HepG2 (cell line): ENCODE data around the gene EIF4E1B. TPM values are rescaled to one million over a fixed set of nuclear protein-coding genes. Genes with fewer than 3 reads are reported as not detected.
A peak's percentile ranks its signal among the peaks of the same experiment; 100 is the strongest.

Experiments used
- ATAC-seq: fragments of 200-7000 bp; cut with Tn5 transposase; 3 replicates; pipeline ENCODE4 v1.9.1; 2020; ENCODE audit warnings: mild to moderate bottlenecking, moderate library complexity
- BruUV-seq: library from RNA; stranded (reverse); fragments of 400-500 nt; replicated peaks from 2 replicates; lab custom pipeline; 2021; lab: Mats Ljungman, UMichigan
- CTCF ChIA-PET: fragments of 300-600 bp; formaldehyde crosslinking; extraction: SDS; loops from one replicate; lab custom pipeline; 2021; ENCODE audit warnings: low total read pairs, inconsistent platforms, low intra/inter-chr PET ratio; lab: Yijun Ruan, JAX
- POLR2A ChIA-PET: fragments of 350-600 bp; sonication (Branson Sonifier 250); formaldehyde crosslinking; loops from one replicate; lab custom pipeline; 2020; ENCODE audit warnings: antibody characterized with exemption, inconsistent platforms; lab: Yijun Ruan, JAX
- DNase-seq: peaks from one replicate; pipeline ENCODE4 v3.0.0-alpha.2; 2015; ENCODE audit warnings: low spot score
- FAIRE-seq: peaks from 3 replicates; lab custom pipeline; 2011; peaks lifted over from hg19 to GRCh38; lab: Jason Lieb, UNC
- H2AFZ ChIP-seq: one replicate; pipeline ENCODE4 v1.6.1; 2011; ENCODE audit warnings: low read length, inconsistent platforms
- H3K27ac ChIP-seq: fragments of 300-600 bp; 3 replicates; pipeline ENCODE4 v1.8.0; 2011; ENCODE audit warnings: mixed run types, mild to moderate bottlenecking, mixed read lengths, low read length, inconsistent platforms; ENCODE audit not compliant: insufficient read depth; ENCODE audit errors: extremely low read length
- H3K27me3 ChIP-seq, 2 experiments: fragments of 200-600 bp in 1 of 2; 2 replicates in 1 of 2; 3 replicates in 1 of 2; pipeline versions ENCODE4 v1.6.0 to v1.8.0; 2011; ENCODE audit warnings: low read length in 2 of 2, mild to moderate bottlenecking in 2 of 2, moderate library complexity in 2 of 2, inconsistent platforms in 1 of 2; ENCODE audit not compliant: insufficient read depth in 2 of 2, control insufficient read depth in 1 of 2
- H3K36me3 ChIP-seq, 2 experiments: fragments of 200-600 bp in 1 of 2; replicated peaks in 1 of 2; 2 replicates in 1 of 2; 3 replicates in 1 of 2; pipeline versions ENCODE4 v1.5.1 to v1.8.0; 2011; ENCODE audit warnings: low read length in 2 of 2, inconsistent platforms in 1 of 2; ENCODE audit not compliant: insufficient read depth in 2 of 2, control insufficient read depth in 1 of 2
- H3K4me1 ChIP-seq: 2 replicates; pipeline ENCODE4 v1.5.1; 2012; ENCODE audit warnings: low read length, inconsistent platforms; ENCODE audit not compliant: insufficient read depth
- H3K4me2 ChIP-seq: 2 replicates; pipeline ENCODE4 v1.6.0; 2011; ENCODE audit warnings: low read depth, low read length, inconsistent platforms
- H3K4me3 ChIP-seq, 3 experiments: fragments of 200-600 bp in 1 of 3; sonication (generic), shearing (Covaris generic) in 1 of 3; replicated peaks in 1 of 3; 2 replicates each; pipeline ENCODE4 v1.5.1; 2011 to 2016; ENCODE audit warnings: low read length in 3 of 3, inconsistent platforms in 2 of 3, low read depth in 2 of 3, mild to moderate bottlenecking in 2 of 3, control low read depth in 1 of 3, mixed read lengths in 1 of 3; ENCODE audit not compliant: insufficient read depth in 1 of 3
- H3K79me2 ChIP-seq: one replicate; pipeline ENCODE4 v1.6.1; 2011; ENCODE audit warnings: low read length, inconsistent platforms; ENCODE audit not compliant: insufficient read depth
- H3K9ac ChIP-seq: 2 replicates; pipeline ENCODE4 v1.6.0; 2011; ENCODE audit warnings: mild to moderate bottlenecking, low read depth, low read length, inconsistent platforms; ENCODE audit not compliant: insufficient read depth
- H3K9me3 ChIP-seq: 2 replicates; pipeline ENCODE4 v1.5.1; 2012; ENCODE audit warnings: mild to moderate bottlenecking, low read length
- H4K20me1 ChIP-seq: 2 replicates; pipeline ENCODE4 v1.6.0; 2011; ENCODE audit warnings: inconsistent platforms, mild to moderate bottlenecking, low read length, moderate library complexity; ENCODE audit not compliant: insufficient read depth
- CREBL2 ChIP-seq: sonication (generic); formaldehyde crosslinking; IDR thresholded peaks from 2 replicates; pipeline ENCODE4 v1.8.1; 2023; ENCODE audit warnings: missing genetic modification reagents, mild to moderate bottlenecking, borderline replicate concordance
- NR2C2 ChIP-seq: sonication (generic); formaldehyde crosslinking; IDR thresholded peaks from 2 replicates; pipeline ENCODE4 v1.4.0; 2020; ENCODE audit warnings: missing genetic modification reagents, mild to moderate bottlenecking, moderate library complexity, borderline replicate concordance
- RAD51 ChIP-seq: fragments of 450-650 bp; IDR thresholded peaks from 2 replicates; pipeline ENCODE4 v1.6.1; 2016; ENCODE audit warnings: borderline replicate concordance
- SMAD1 ChIP-seq: sonication (generic); formaldehyde crosslinking; IDR thresholded peaks from 2 replicates; pipeline ENCODE4 v1.4.0; 2020; ENCODE audit warnings: missing genetic modification reagents, low read depth, mild to moderate bottlenecking, borderline replicate concordance
- ZNF18 ChIP-seq: sonication (generic); formaldehyde crosslinking; IDR thresholded peaks from 2 replicates; pipeline ENCODE4 v1.8.0; 2022; ENCODE audit warnings: mild to moderate bottlenecking, missing genetic modification reagents; ENCODE audit not compliant: insufficient replicate concordance
- ZNF441 ChIP-seq: sonication (generic); formaldehyde crosslinking; IDR thresholded peaks from 2 replicates; pipeline ENCODE4 v1.7.0; 2021; ENCODE audit warnings: missing genetic modification reagents, borderline replicate concordance
- ZNF563 ChIP-seq: sonication (generic); formaldehyde crosslinking; IDR thresholded peaks from 2 replicates; pipeline ENCODE4 v1.8.0; 2022; ENCODE audit warnings: mild to moderate bottlenecking, moderate library complexity, missing genetic modification reagents
- ZNF564 ChIP-seq: sonication (generic); formaldehyde crosslinking; IDR thresholded peaks from 2 replicates; pipeline ENCODE4 v1.8.1; 2023; ENCODE audit warnings: mild to moderate bottlenecking, missing genetic modification reagents
- ZNF724P ChIP-seq: sonication (generic); formaldehyde crosslinking; IDR thresholded peaks from 2 replicates; pipeline ENCODE4 v1.8.0; 2022; ENCODE audit warnings: missing genetic modification reagents, borderline replicate concordance
- WGBS: methylation state at CpG from one replicate; pipeline ENCODE4 v1.1.6; 2017; ENCODE audit warnings: low lambda C conversion rate; 5-methylcytosine and 5-hydroxymethylcytosine counted together
- in situ Hi-C: cut with HindIII; loops from 2 replicates; pipeline ENCODE4 v1.10.0; 2017; ENCODE audit warnings: low pct_unique_long_range_greater_than_20kb; ENCODE audit not compliant: extremely low pct_ligation_motif_present
- intact Hi-C: fragments of 100-400 bp; cut with micrococcal nuclease; formaldehyde crosslinking; loops from one replicate; pipeline ENCODE4 v1.10.0; 2022; ENCODE audit not compliant: unreplicated experiment
- polyA plus RNA-seq, 8 experiments: library from polyadenylated mRNA; depleted of rRNA in 3 of 8; stranded (reverse) in 7 of 8; unstranded in 1 of 8; fragments of >200 nt; fragmentation: Illumina TruSeq in 4 of 8; extraction: Trizol in 4 of 8; gene quantifications; 2 replicates each; pipeline versions ENCODE4 v1.2.1 to v1.2.3, GENCODE V29; 2011 to 2016; ENCODE audit warnings: low read depth in 4 of 8, missing spikeins in 1 of 8, mixed read lengths in 1 of 8; ENCODE audit not compliant: insufficient read depth in 1 of 8
- total RNA-seq, 5 experiments: library from RNA; depleted of rRNA; stranded (reverse); fragments of >200 nt; fragmentation: Illumina TruSeq; extraction: Trizol; gene quantifications; 2 replicates each; pipeline ENCODE4 v1.2.3, GENCODE V29; 2016; ENCODE audit warnings: low read depth in 1 of 5
- TF ChIP-seq, protein P1 (sequence below): IDR thresholded peaks from 2 replicates; pipeline ENCODE4 v1.6.1; 2016; ENCODE audit warnings: missing compliant biosample characterization, missing genetic modification reagents, borderline replicate concordance

The EIF4E1B gene
- total and polyA plus RNA-seq, 2 of the 13 experiments (the other 11 are each of a cell fraction or from before 2014, with no cell fraction given), result not detected

DNA sequence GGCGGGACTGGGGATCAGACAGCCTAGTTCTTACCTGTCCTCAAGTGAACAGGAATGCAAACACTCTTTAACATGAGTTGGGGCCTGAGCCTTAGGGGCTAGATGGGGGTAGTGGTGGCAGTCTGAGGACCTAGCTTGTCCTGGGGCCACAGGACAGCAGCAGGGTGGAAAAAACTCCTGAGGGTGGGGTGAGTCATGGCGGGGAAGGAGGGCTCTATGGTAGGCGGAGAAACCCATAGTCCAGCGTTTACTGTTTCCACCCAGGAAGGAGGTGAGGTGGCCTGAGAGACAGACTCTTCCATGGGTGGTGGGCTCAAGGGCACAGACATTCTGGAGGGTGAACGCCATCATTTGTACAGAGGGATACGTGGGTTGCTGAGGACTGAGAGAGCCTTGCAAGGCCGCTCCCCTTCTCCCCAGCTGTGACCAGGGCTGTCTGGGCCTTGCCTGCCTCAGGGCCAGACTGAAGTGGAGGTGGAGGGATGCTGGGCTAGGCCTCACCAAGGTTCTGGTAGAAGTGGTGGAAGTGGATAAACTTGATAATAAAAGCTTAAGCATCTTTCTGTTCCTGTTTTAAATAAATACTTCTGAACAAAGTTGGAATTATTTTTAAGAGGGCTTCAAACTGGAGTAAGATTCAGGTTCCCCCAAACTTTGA, 15.7 kb downstream of the EIF4E1B start (continued):
- TF ChIP-seq, protein P1, sequence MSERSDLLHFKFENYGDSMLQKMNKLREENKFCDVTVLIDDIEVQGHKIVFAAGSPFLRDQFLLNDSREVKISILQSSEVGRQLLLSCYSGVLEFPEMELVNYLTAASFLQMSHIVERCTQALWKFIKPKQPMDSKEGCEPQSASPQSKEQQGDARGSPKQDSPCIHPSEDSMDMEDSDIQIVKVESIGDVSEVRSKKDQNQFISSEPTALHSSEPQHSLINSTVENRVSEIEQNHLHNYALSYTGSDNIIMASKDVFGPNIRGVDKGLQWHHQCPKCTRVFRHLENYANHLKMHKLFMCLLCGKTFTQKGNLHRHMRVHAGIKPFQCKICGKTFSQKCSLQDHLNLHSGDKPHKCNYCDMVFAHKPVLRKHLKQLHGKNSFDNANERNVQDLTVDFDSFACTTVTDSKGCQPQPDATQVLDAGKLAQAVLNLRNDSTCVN (CRISPR knock-in tag), result no peak
- TF ChIP-seq RAD51 (no peak), NR2C2 (CRISPR knock-in tag) (no peak), ZNF564 (CRISPR knock-in tag) (no peak), CREBL2 (no peak)

- ATAC-seq (no peak), FAIRE-seq (no peak), DNase-seq (no peak)
- Histone ChIP-seq H3K4me2 (peak overlapping the region; percentile 86), H3K79me2 (no peaks in the 10 kb centered on the region), H3K9me3 (no peaks in the 10 kb centered on the region), H3K27ac (no peak overlapping the region), H3K27me3 (peaks cover 9 to 26% of the 10 kb centered on the region in 2 experiments; a peak in 4 of 5 replicates), H3K4me1 (peaks cover 21% of the 10 kb centered on the region), H2AFZ (peak overlapping the region; percentile 68), H3K4me3 (peak overlapping the region; percentile 40 to 73 (median 55); a peak in 5 of 6 replicates), H4K20me1 (no peaks in the 10 kb centered on the region), H3K9ac (peak overlapping the region; percentile 50), H3K36me3 (no peaks in the 10 kb centered on the region)
- in situ Hi-C loops (no loop called here), intact Hi-C loops (no loop called here)
- TF ChIP-seq ZNF18 (CRISPR knock-in tag), result no peak
- 0 out of 2 replicates have a peak, but pooled peaks have one; percentile 39 for TF ChIP-seq SMAD1
- 0 out of 2 replicates have a peak, but pooled peaks have one; percentile 37 for TF ChIP-seq ZNF563 (CRISPR knock-in tag)
- TF ChIP-seq ZNF724P (CRISPR knock-in tag), result peak; percentile 12; the same call in 1 of the 2 replicates
- no peak for TF ChIP-seq ZNF441 (CRISPR knock-in tag)
- no TSS peak for BruUV-seq
- whole genome bisulfite sequencing, result 71% methylated on average over 1 of the region's 11 CpGs
- ChIA-PET POLR2A (interaction anchor here (1.0 to 1.6 kb wide), 12 partner anchors 9 to 440 kb away, joined by 3 to 7 read pairs (median 4); partner anchors contain the start of genes CDHR2, FGFR4 and RNF44), CTCF (no interaction called here)
Measured at GRCh38 chr5:176646707-176647029, 16.2 kb downstream of the EIF4E1B start.
